ENCODE data around the gene SUPT3H. TPM values are rescaled to one million over a fixed set of nuclear protein-coding genes. Genes with fewer than 3 reads are reported as not detected.

Gene SUPT3H
- polyA plus RNA-seq, 3 donors: 2.4 to 3.5 (median 2.5) TPM

DNA sequence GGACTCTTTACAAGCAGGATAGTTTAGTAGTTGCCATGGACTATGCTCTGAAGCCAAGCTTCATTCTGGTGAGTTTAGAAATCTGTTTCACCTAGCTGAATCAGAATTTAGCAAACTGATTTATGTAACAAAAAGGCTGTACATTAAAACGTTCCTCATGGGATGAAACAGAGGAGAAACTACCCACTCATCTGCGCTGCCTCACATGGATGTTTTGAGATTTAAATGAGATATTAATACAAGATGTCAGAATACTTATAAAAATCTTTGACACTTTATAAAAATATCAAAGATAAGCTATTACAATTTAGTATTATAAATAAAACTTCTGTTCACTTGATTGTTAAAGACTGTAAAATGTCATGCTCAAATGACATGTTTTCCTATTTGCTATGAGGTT, 32.8 kb downstream of the SUPT3H start:
- Histone ChIP-seq H3K4me3 (replicated peaks in 1 of 3; ENCODE audit: low read depth in 2 of 3, low read length in 3 of 3) (no peak overlapping the region), H4K20me1 (ENCODE audit: insufficient read depth, low read length) (no peaks in the 10 kb centered on the region), H3K27me3 (ENCODE audit: control insufficient read depth in 2 of 2, insufficient read depth in 2 of 2, low read length in 2 of 2) (no peaks in the 10 kb centered on the region), H3K9ac (ENCODE audit: insufficient read depth, low read length, poor library complexity, severe bottlenecking) (no peak overlapping the region), H3K4me2 (replicated peaks; ENCODE audit: extremely low read depth, low read length, poor library complexity, severe bottlenecking) (no peak overlapping the region), H3K4me1 (ENCODE audit: control insufficient read depth in 1 of 2, insufficient read depth in 2 of 2, low read length in 2 of 2) (no peaks in the 10 kb centered on the region), H3K9me3 (replicated peaks in 1 of 2; ENCODE audit: control insufficient read depth in 1 of 2, insufficient read depth in 1 of 2, low read length in 2 of 2) (no peaks in the 10 kb centered on the region), H3K79me2 (ENCODE audit: insufficient read depth, low read length) (no peaks in the 10 kb centered on the region), H2AFZ (ENCODE audit: insufficient read depth, low read depth, low read length, poor library complexity, severe bottlenecking) (no peak overlapping the region), H3K36me3 (replicated peaks in 1 of 2; ENCODE audit: control insufficient read depth in 1 of 2, insufficient read depth in 2 of 2, low read length in 2 of 2) (no peaks in the 10 kb centered on the region), H3K27ac (ENCODE audit: low read depth in 1 of 2, low read length in 2 of 2) (no peak overlapping the region)
- intact Hi-C loops (cut with micrococcal nuclease): no loop called here
- no peak overlapping the region for H3K4me3 Mint-ChIP-seq
- no peaks in the 10 kb centered on the region for H3K9me3 Mint-ChIP-seq
- no peak for DNase-seq
- no peaks in the 10 kb centered on the region for H3K4me1 Mint-ChIP-seq
- no peaks in the 10 kb centered on the region for H3K27me3 Mint-ChIP-seq (ENCODE audit: low read depth in 3 of 3)
- no peaks in the 10 kb centered on the region for H3K36me3 Mint-ChIP-seq
- TF ChIP-seq, protein P1, sequence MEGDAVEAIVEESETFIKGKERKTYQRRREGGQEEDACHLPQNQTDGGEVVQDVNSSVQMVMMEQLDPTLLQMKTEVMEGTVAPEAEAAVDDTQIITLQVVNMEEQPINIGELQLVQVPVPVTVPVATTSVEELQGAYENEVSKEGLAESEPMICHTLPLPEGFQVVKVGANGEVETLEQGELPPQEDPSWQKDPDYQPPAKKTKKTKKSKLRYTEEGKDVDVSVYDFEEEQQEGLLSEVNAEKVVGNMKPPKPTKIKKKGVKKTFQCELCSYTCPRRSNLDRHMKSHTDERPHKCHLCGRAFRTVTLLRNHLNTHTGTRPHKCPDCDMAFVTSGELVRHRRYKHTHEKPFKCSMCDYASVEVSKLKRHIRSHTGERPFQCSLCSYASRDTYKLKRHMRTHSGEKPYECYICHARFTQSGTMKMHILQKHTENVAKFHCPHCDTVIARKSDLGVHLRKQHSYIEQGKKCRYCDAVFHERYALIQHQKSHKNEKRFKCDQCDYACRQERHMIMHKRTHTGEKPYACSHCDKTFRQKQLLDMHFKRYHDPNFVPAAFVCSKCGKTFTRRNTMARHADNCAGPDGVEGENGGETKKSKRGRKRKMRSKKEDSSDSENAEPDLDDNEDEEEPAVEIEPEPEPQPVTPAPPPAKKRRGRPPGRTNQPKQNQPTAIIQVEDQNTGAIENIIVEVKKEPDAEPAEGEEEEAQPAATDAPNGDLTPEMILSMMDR (IDR thresholded peaks at IDR 0.05): no peak
- no CpG with 5 or more reads among the region's 2 CpGs for WGBS (ENCODE audit: insufficient coverage)
- H3K27ac Mint-ChIP-seq: no peak overlapping the region

DNA sequence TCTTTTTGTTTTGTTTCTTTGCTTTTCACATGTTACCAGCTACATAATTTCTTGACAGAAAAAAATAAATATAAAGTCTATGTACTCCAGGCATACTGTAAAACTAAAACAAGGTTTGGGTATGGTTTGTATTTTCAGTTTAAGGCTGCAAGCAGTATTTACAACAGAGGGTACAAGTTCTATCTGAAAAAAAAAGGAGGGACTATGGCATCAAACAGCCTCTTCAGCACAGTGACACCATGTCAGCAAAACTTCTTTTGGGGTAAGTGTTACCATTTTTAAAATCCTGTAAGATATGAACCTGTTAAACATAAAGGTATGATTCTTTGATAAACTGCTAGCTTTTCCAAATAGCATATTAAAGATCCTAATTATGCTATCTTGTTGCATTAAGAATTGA, 49.2 kb downstream of the SUPT3H start:
- H3K27me3 ChIP-seq (ENCODE audit: control insufficient read depth in 2 of 2, insufficient read depth in 2 of 2, low read length in 2 of 2): no peaks in the 10 kb centered on the region
- Mint-ChIP-seq H3K27ac (no peak overlapping the region), H3K36me3 (no peaks in the 10 kb centered on the region), H3K4me1 (peaks cover 23% of the 10 kb centered on the region), H3K27me3 (ENCODE audit: low read depth in 3 of 3) (peaks cover 0 to 1% (median 0%) of the 10 kb centered on the region in 3 donors), H3K9me3 (no peaks in the 10 kb centered on the region), H3K4me3 (peak overlapping the region in 1 of 2 donors; percentile 50)
- no peaks in the 10 kb centered on the region for H4K20me1 ChIP-seq (ENCODE audit: insufficient read depth, low read length)
- peak overlapping the region; percentile 39 for H2AFZ ChIP-seq (ENCODE audit: insufficient read depth, low read depth, low read length, poor library complexity, severe bottlenecking)
- no peak overlapping the region for H3K27ac ChIP-seq (ENCODE audit: low read depth in 1 of 2, low read length in 2 of 2)
- DNase-seq: no peak
- no peaks in the 10 kb centered on the region for H3K4me1 ChIP-seq (ENCODE audit: control insufficient read depth in 1 of 2, insufficient read depth in 2 of 2, low read length in 2 of 2)
- H3K9me3 ChIP-seq (replicated peaks in 1 of 2; ENCODE audit: control insufficient read depth in 1 of 2, insufficient read depth in 1 of 2, low read length in 2 of 2): no peaks in the 10 kb centered on the region
- no peak overlapping the region for H3K9ac ChIP-seq (ENCODE audit: insufficient read depth, low read length, poor library complexity, severe bottlenecking)
- intact Hi-C loops (cut with micrococcal nuclease): no loop called here
- peak overlapping the region; percentile 8 for H3K4me2 ChIP-seq (replicated peaks; ENCODE audit: extremely low read depth, low read length, poor library complexity, severe bottlenecking)
- H3K4me3 ChIP-seq (replicated peaks in 1 of 3; ENCODE audit: low read depth in 2 of 3, low read length in 3 of 3): peak overlapping the region in 1 of 3 experiments; percentile 46
- no peaks in the 10 kb centered on the region for H3K36me3 ChIP-seq (replicated peaks in 1 of 2; ENCODE audit: control insufficient read depth in 1 of 2, insufficient read depth in 2 of 2, low read length in 2 of 2)
- TF ChIP-seq, protein P1 (IDR thresholded peaks at IDR 0.05): no peak
- no peaks in the 10 kb centered on the region for H3K79me2 ChIP-seq (ENCODE audit: insufficient read depth, low read length)
